ENCODE data around the gene CCDC85C.

Gene CCDC85C

DNA sequence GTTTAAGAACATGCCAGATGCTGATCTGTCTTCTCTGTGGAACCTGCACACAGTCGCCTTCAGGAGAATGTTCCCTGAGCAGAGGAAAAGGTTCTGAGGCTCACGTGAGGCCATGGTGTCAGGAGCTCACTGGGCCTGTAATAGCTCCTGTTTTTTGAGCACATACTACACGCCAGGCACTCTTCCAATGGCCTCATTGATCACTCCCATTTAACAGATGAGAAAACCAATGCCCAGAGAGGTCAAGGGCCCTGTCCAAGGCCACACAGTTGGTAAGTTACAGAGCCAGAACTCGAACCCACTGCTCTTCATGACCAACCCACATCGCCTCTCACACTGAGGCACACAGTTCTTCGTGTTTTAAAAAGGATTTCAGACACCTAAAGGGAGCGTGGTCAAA lies 33.6 kb upstream of the CCDC85C start:
- ChIA-PET CTCF (no interaction called here), POLR2A (ENCODE audit: low non-redundant PET) (no interaction called here)
- DNase-seq (ENCODE audit: low spot score): no peak
- TF ChIP-seq, protein P1, sequence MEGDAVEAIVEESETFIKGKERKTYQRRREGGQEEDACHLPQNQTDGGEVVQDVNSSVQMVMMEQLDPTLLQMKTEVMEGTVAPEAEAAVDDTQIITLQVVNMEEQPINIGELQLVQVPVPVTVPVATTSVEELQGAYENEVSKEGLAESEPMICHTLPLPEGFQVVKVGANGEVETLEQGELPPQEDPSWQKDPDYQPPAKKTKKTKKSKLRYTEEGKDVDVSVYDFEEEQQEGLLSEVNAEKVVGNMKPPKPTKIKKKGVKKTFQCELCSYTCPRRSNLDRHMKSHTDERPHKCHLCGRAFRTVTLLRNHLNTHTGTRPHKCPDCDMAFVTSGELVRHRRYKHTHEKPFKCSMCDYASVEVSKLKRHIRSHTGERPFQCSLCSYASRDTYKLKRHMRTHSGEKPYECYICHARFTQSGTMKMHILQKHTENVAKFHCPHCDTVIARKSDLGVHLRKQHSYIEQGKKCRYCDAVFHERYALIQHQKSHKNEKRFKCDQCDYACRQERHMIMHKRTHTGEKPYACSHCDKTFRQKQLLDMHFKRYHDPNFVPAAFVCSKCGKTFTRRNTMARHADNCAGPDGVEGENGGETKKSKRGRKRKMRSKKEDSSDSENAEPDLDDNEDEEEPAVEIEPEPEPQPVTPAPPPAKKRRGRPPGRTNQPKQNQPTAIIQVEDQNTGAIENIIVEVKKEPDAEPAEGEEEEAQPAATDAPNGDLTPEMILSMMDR (conservative IDR thresholded peaks at IDR 0.05; ENCODE audit: low read depth): no peak
- H3K27ac ChIP-seq: no peak overlapping the region

DNA sequence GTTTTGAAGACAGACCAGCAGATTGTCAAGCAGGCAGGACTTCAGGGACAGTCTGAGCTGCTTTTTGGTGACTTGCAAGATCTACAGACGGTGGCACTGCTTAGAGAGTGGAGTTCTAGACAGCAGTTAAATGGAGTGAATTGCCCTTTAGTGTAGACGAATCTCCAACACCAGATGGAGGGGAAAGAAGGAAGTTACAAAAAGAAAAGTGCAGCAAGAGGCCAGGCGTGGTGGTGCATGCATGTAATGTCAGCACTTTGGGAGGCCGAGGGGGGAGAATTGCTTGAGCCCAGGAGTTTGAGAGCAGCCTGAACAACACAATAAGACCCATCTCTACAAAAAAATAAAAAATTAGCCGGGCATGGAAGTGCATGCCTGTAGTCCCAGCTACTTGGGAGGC lies 32.5 kb upstream of the CCDC85C start:
- no peak overlapping the region for H3K27ac ChIP-seq
- POLR2A ChIA-PET (ENCODE audit: low non-redundant PET): no interaction called here
- DNase-seq (ENCODE audit: low spot score): no peak
- CTCF ChIA-PET: no interaction called here
- TF ChIP-seq, protein P1 (conservative IDR thresholded peaks at IDR 0.05; ENCODE audit: low read depth): no peak

- ChIA-PET CTCF (no interaction called here), POLR2A (ENCODE audit: low non-redundant PET) (no interaction called here)
- DNase-seq (ENCODE audit: low spot score): no peak
- H3K27ac ChIP-seq: no peak overlapping the region
- TF ChIP-seq, protein P1 (conservative IDR thresholded peaks at IDR 0.05; ENCODE audit: low read depth): no peak
Observed at GRCh38 chr14:99635116-99635515, 31.1 kb upstream of the CCDC85C start.

DNA sequence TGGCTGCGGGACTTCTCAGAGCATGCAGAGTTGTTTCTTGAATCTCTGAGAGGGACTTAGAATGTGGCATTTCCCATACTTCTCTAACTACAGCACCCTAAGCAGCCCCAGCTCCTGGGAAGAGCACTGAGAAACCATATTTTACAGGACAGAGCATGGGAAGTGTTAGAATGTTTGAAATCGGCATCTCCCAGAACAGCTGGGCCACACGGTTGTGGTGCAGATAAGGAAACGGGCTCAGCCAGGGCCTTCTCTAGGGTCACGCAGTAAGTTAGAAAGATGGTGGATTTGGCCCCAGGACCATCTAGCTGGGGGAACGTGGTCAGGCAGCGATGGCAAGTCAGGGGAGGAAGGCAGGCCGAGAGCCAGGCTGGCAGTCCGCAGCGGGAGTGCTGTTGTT lies 30.4 kb upstream of the CCDC85C start:
- H3K27ac ChIP-seq: no peak overlapping the region
- ChIA-PET CTCF (no interaction called here), POLR2A (ENCODE audit: low non-redundant PET) (no interaction called here)
- TF ChIP-seq, protein P1 (conservative IDR thresholded peaks at IDR 0.05; ENCODE audit: low read depth): no peak
- no peak for DNase-seq (ENCODE audit: low spot score)

GRCh38 chr14:99633918-99634317 lies 29.9 kb upstream of the CCDC85C start:
- CTCF ChIA-PET: no interaction called here
- no peak overlapping the region for H3K27ac ChIP-seq
- no peak for DNase-seq (ENCODE audit: low spot score)
- POLR2A ChIA-PET (ENCODE audit: low non-redundant PET): no interaction called here
- TF ChIP-seq, protein P1 (conservative IDR thresholded peaks at IDR 0.05; ENCODE audit: low read depth): no peak

- TF ChIP-seq, protein P1 (conservative IDR thresholded peaks at IDR 0.05; ENCODE audit: low read depth): no peak
- DNase-seq (ENCODE audit: low spot score): no peak
- ChIA-PET CTCF (no interaction called here), POLR2A (ENCODE audit: low non-redundant PET) (no interaction called here)
- H3K27ac ChIP-seq: no peak overlapping the region
Observed at GRCh38 chr14:99633141-99633540, 29.1 kb upstream of the CCDC85C start.

DNA sequence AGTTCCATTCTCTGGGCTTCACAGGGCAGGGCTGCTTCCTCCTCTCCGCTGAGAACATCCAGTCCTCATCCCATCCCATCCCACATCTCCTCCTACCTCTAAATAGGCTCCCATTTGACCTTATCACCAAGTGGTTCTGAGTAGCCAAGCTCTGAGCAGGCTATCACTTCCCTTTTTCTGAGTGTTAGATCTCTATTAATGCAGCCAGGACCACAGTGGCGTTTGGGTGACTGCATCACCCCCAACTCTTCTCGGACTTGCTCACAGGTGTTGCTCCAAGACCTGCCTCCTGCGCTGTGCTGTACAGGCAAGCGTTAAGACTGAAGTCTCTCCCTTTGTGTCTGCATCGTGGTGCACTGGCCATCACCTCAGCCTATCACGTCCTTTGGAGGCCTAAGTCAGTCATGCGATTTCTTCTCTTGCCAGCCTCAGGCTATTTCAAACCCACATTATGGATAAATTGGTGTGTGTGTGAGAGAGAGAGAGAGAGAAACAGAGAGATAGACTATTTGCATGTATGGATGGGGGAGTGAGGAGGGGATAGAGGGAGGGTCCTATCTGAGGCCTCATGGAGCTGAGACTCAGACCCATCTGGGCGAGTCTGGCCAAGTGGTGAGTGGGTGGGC lies 28.5 kb upstream of the CCDC85C start:
- CTCF ChIA-PET: no interaction called here
- no peak overlapping the region for H3K27ac ChIP-seq
- POLR2A ChIA-PET (ENCODE audit: low non-redundant PET): no interaction called here
- DNase-seq (ENCODE audit: low spot score): no peak
- TF ChIP-seq, protein P1 (conservative IDR thresholded peaks at IDR 0.05; ENCODE audit: low read depth): no peak

Data from RWPE1 (cell line).